Naive B cell (primary cell): ENCODE data around the gene INHBB. TPM values are rescaled to one million over a fixed set of nuclear protein-coding genes. Genes with fewer than 3 reads are reported as not detected.

Source experiments
- ATAC-seq, 2 donors: fragments of 150-1000 bp; cut with Tn5 transposase; 2 replicates each; pipeline ENCODE4 v1.10.0; 2021; ENCODE audit warnings: low read depth in 2 of 2, mild to moderate bottlenecking in 2 of 2, moderate library complexity in 2 of 2
- DNase-seq: peaks from one replicate; pipeline ENCODE4 v3.0.0; 2022
- H3K27ac Mint-ChIP-seq, 6 donors: one replicate each; pipeline ENCODE4 v1.8.0; 2020 to 2022; ENCODE audit warnings: mild to moderate bottlenecking in 6 of 6, mixed read lengths in 6 of 6, moderate library complexity in 5 of 6, inconsistent platforms in 2 of 6
- H3K27me3 Mint-ChIP-seq, 3 donors: one replicate each; pipeline ENCODE4 v1.8.0; 2021 to 2022; ENCODE audit warnings: mixed read lengths in 3 of 3, mild to moderate bottlenecking in 1 of 3
- H3K36me3 Mint-ChIP-seq, 2 donors: one replicate each; pipeline ENCODE4 v1.8.0; 2020 to 2022; ENCODE audit warnings: mixed read lengths in 2 of 2, inconsistent platforms in 1 of 2, mild to moderate bottlenecking in 1 of 2
- H3K4me1 Mint-ChIP-seq, 3 donors: one replicate each; pipeline ENCODE4 v1.8.0; 2020 to 2022; ENCODE audit warnings: mixed read lengths in 3 of 3, inconsistent platforms in 1 of 3, mild to moderate bottlenecking in 1 of 3, moderate library complexity in 1 of 3
- H3K4me3 Mint-ChIP-seq, 8 donors: one replicate each; pipeline ENCODE4 v1.8.0; 2020 to 2022; ENCODE audit warnings: mild to moderate bottlenecking in 8 of 8, mixed read lengths in 8 of 8, moderate library complexity in 8 of 8, inconsistent platforms in 2 of 8
- H3K9me3 Mint-ChIP-seq, 7 donors: one replicate each; pipeline ENCODE4 v1.8.0; 2020 to 2022; ENCODE audit warnings: mixed read lengths in 7 of 7, mild to moderate bottlenecking in 5 of 7, inconsistent platforms in 2 of 7, moderate library complexity in 1 of 7
- polyA plus RNA-seq, 6 donors: library from polyadenylated mRNA; unstranded; fragments of 300-500 nt; fragmentation: Illumina TruSeq; gene quantifications; one replicate each; pipeline ENCODE4 v1.2.3, GENCODE V29; 2021; ENCODE audit warnings: low read depth in 6 of 6

INHBB gene
- polyA plus RNA-seq, 6 donors from 2014 or later, result 0.09 TPM; not detected in 5

DNA sequence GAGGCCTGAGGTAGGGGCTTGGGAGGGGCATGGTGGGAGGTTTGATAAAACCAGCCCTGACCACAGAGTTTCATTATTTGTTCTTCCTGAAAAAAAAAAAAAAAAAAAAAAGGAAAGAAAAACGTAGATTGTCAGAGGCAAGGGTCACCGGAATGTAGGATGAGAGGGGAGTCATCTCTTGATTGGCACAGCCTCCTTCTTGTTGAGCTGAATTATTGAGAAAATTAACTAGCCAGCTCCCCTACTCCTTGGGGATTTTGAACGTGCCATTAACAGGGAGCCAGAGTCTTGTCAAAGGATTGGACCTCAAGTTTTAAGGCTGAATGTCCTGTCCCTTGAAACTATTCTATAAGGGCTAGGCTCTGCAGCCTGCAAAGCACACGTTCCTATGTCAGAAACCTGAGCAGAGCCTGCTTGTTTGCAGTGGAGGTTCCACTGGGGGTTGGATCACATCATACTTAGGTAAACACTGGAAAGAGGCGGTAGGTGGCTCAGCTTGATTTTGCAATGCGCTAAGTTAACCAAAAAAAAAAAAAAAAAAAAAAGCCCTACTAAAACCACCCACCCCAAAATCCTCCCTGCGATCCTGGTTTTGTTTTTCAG, 2.3 kb downstream of the INHBB start:
- H3K9me3 Mint-ChIP-seq, result peaks cover 0 to 2% (median 0%) of the 10 kb centered on the region in 7 donors
- no peaks in the 10 kb centered on the region for H3K36me3 Mint-ChIP-seq
- ATAC-seq, result no peak
- peak overlapping the region in 4 of 8 donors; percentile 20 to 83 (median 60) for H3K4me3 Mint-ChIP-seq
- no peak overlapping the region for H3K27ac Mint-ChIP-seq
- peaks cover 9 to 19% (median 19%) of the 10 kb centered on the region in 3 donors for H3K4me1 Mint-ChIP-seq
- peaks cover 40 to 61% (median 60%) of the 10 kb centered on the region in 3 donors for H3K27me3 Mint-ChIP-seq
- DNase-seq, result no peak

- Mint-ChIP-seq H3K27me3 (peaks cover 39 to 61% (median 61%) of the 10 kb centered on the region in 3 donors), H3K9me3 (peaks cover 0 to 2% (median 0%) of the 10 kb centered on the region in 7 donors), H3K36me3 (no peaks in the 10 kb centered on the region), H3K4me1 (peaks cover 9 to 14% (median 14%) of the 10 kb centered on the region in 3 donors), H3K4me3 (peak overlapping the region in 1 of 8 donors; percentile 77), H3K27ac (no peak overlapping the region)
- no peak for DNase-seq
- ATAC-seq, result no peak
Measured at GRCh38 chr2:120348737-120349439, 3.0 kb downstream of the INHBB start.

GRCh38 chr2:120349440-120349921, 3.5 kb downstream of the INHBB start:
- peak overlapping the region in 2 of 8 donors; percentile 41 to 77 for H3K4me3 Mint-ChIP-seq
- peaks cover 9 to 14% (median 14%) of the 10 kb centered on the region in 3 donors for H3K4me1 Mint-ChIP-seq
- no peak for ATAC-seq
- H3K27ac Mint-ChIP-seq, result no peak overlapping the region
- no peak for DNase-seq
- H3K36me3 Mint-ChIP-seq, result no peaks in the 10 kb centered on the region
- peaks cover 43 to 67% (median 66%) of the 10 kb centered on the region in 3 donors for H3K27me3 Mint-ChIP-seq
- H3K9me3 Mint-ChIP-seq, result peaks cover 0 to 2% (median 0%) of the 10 kb centered on the region in 7 donors

GRCh38 chr2:120350080-120350479, 4.1 kb downstream of the INHBB start:
- H3K36me3 Mint-ChIP-seq, result no peaks in the 10 kb centered on the region
- no peak for ATAC-seq
- H3K4me1 Mint-ChIP-seq, result peaks cover 9 to 14% (median 14%) of the 10 kb centered on the region in 3 donors
- peaks cover 0 to 2% (median 0%) of the 10 kb centered on the region in 7 donors for H3K9me3 Mint-ChIP-seq
- H3K27ac Mint-ChIP-seq, result no peak overlapping the region
- H3K4me3 Mint-ChIP-seq, result peak overlapping the region in 1 of 8 donors; percentile 15
- no peak for DNase-seq
- H3K27me3 Mint-ChIP-seq, result peaks cover 48 to 73% (median 66%) of the 10 kb centered on the region in 3 donors

GRCh38 chr2:120350801-120351320, 4.9 kb downstream of the INHBB start:
- Mint-ChIP-seq H3K4me3 (peak overlapping the region in 1 of 8 donors; percentile 66), H3K9me3 (peaks cover 0 to 2% (median 0%) of the 10 kb centered on the region in 7 donors), H3K27ac (no peak overlapping the region), H3K27me3 (peaks cover 48 to 78% (median 66%) of the 10 kb centered on the region in 3 donors), H3K36me3 (no peaks in the 10 kb centered on the region), H3K4me1 (peaks cover 9 to 14% (median 14%) of the 10 kb centered on the region in 3 donors)
- ATAC-seq (no peak), DNase-seq (no peak)

DNA sequence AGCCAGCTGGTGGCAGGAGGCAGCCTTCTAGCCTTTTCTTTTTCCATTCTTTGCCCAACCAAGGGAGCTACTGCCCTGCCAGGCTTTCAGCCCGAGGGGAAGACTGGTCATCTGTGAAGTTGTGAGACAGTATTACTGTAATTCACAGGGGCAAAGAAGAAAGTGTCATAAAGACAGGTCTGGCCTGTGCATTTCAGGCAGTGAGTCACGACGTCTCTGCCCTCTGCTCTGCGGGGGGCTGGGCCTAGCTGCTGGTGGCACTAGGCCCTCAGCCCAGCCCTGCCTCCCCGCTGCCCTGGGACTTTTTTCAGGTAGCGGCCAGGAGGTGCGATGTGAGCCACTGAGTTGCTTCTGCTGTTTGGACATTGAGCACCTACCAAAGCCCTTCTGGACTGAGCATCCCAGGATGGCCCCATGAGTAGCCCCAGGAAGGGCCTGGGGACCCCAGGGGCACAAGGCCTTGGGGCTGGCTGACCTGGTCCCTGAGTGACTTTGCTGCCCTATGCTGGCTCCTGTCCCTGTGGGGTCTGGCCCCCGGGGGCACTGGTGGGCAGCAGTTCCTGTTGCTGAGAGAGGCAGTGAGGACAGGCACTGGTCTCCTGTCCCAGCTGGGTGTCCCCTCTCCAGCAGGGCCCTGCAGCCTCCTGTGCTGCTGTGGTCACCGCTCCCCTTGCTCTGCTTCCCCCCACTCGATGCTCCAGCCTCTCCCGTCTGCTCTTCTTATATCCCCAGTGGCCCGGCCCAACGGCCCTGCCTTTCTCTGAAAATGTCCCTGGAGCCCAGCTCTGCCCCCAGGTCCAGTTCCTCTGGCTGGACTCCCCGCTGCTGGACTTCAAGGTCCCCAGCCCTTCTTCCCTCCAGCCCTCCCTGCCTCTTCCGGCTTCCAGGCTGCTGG, 7.0 kb downstream of the INHBB start:
- H3K4me1 Mint-ChIP-seq, result peaks cover 0 to 1% (median 0%) of the 10 kb centered on the region in 3 donors
- H3K4me3 Mint-ChIP-seq, result no peak overlapping the region
- DNase-seq (no peak), ATAC-seq (no peak)
- H3K27ac Mint-ChIP-seq, result no peak overlapping the region
- no peaks in the 10 kb centered on the region for H3K36me3 Mint-ChIP-seq
- peaks cover 35 to 68% (median 56%) of the 10 kb centered on the region in 3 donors for H3K27me3 Mint-ChIP-seq
- peaks cover 0 to 2% (median 0%) of the 10 kb centered on the region in 7 donors for H3K9me3 Mint-ChIP-seq

DNA sequence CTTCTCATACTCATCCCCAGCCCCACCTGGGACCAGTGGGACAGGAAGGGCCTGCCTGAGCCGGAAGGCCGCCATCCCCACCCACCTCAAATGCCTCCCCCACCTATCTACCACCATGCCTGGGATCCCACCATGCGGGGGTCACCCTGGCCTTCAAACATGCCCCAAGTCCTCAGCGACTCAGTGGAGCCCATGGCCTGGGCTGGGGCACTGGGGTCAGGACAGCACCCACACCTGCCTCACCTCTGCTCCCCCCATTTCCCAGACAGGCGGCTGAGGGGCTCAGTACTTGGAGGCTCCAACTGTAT, 7.6 kb downstream of the INHBB start:
- H3K27me3 Mint-ChIP-seq, result peaks cover 31 to 68% (median 55%) of the 10 kb centered on the region in 3 donors
- peaks cover 0 to 2% (median 0%) of the 10 kb centered on the region in 7 donors for H3K9me3 Mint-ChIP-seq
- H3K4me3 Mint-ChIP-seq, result no peak overlapping the region
- no peaks in the 10 kb centered on the region for H3K36me3 Mint-ChIP-seq
- DNase-seq (no peak), ATAC-seq (no peak)
- no peaks in the 10 kb centered on the region for H3K4me1 Mint-ChIP-seq
- H3K27ac Mint-ChIP-seq, result no peak overlapping the region

DNA sequence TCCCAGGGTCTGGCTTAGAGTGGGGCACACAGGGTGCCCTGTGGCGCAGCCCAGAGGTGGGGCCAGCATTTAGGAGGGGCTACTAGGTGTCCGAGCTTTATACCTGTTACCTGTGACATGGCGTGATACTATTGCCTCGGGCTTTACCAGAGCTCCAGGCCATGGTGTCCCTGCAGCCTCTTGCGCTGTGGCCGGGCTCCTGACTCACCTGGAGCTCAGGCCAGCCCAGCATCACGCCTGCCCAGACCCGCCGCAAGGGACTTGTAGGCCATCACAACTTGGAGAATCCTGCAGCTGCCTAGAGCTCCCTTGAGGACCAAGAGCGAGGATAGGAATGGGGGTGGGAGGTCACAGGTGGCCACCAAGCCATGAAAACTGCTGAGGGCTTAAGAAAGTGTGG, 8.0 kb downstream of the INHBB start:
- ATAC-seq (no peak), DNase-seq (no peak)
- no peak overlapping the region for H3K4me3 Mint-ChIP-seq
- no peaks in the 10 kb centered on the region for H3K4me1 Mint-ChIP-seq
- H3K9me3 Mint-ChIP-seq, result peaks cover 0 to 2% (median 0%) of the 10 kb centered on the region in 7 donors
- no peaks in the 10 kb centered on the region for H3K36me3 Mint-ChIP-seq
- H3K27ac Mint-ChIP-seq, result peak overlapping the region in 1 of 6 donors; percentile 27
- peaks cover 29 to 64% (median 51%) of the 10 kb centered on the region in 3 donors for H3K27me3 Mint-ChIP-seq

DNA sequence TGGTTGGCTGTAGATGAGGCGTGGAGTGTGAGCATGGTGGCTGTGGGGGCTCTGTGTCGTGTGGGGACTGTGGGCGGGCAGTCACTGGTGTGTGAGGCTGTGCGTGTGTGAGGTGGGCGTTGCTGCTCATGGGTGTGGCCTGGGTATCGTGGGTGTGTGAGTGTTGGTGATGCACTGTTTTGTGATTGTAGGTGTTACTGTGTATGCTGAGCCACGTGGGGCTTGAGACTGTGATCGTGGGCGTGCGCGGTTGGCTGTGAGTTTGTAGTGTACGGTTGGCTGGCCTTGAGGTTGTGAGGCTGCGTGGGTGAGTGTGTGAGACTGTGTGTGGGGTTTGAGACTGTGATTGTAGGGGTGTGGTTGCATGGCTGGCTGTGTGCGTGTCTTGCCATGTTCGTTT, 8.5 kb downstream of the INHBB start:
- no peaks in the 10 kb centered on the region for H3K4me1 Mint-ChIP-seq
- ATAC-seq (no peak), DNase-seq (no peak)
- H3K4me3 Mint-ChIP-seq, result no peak overlapping the region
- peaks cover 0 to 2% (median 0%) of the 10 kb centered on the region in 7 donors for H3K9me3 Mint-ChIP-seq
- no peaks in the 10 kb centered on the region for H3K36me3 Mint-ChIP-seq
- H3K27ac Mint-ChIP-seq, result no peak overlapping the region
- peaks cover 24 to 61% (median 46%) of the 10 kb centered on the region in 3 donors for H3K27me3 Mint-ChIP-seq

GRCh38 chr2:120354935-120355779, 9.2 kb downstream of the INHBB start:
- Mint-ChIP-seq H3K36me3 (no peaks in the 10 kb centered on the region), H3K4me1 (no peaks in the 10 kb centered on the region), H3K9me3 (peaks cover 0 to 2% (median 0%) of the 10 kb centered on the region in 7 donors), H3K4me3 (no peak overlapping the region), H3K27me3 (peaks cover 18 to 61% (median 39%) of the 10 kb centered on the region in 3 donors), H3K27ac (no peak overlapping the region)
- DNase-seq (no peak), ATAC-seq (no peak)

DNA sequence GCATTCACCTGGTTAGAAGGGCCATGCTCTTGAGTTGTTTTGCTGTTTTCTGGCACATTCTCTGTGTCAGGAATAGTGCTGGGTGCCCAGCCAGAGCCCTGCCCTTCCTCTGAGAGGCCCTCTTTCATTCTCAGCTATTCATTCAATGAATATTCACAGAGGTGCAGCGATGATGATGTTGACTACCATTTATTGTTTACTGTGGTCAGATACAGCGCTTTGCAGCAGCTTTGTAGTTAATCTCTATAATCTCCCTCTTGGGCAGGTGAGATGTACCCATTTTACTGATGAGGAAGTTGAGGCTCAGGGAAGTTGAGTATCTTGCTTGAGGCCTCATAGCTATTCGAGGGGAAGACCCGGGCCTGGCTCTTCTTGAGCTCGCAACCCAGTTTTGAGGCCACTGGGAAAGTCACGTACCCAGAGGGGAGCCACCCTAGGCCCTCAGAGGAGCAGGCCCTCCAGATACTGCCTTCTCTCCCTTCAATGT, 9.9 kb downstream of the INHBB start:
- no peaks in the 10 kb centered on the region for H3K4me1 Mint-ChIP-seq

GRCh38 chr2:120357768-120358167, 11.8 kb downstream of the INHBB start:
- H3K4me3 Mint-ChIP-seq, result no peak overlapping the region
- peak overlapping the region in 1 of 6 donors; percentile 40 for H3K27ac Mint-ChIP-seq
- DNase-seq (no peak), ATAC-seq (no peak)
- peaks cover 13 to 44% (median 28%) of the 10 kb centered on the region in 3 donors for H3K27me3 Mint-ChIP-seq
- peaks cover 0 to 2% (median 0%) of the 10 kb centered on the region in 7 donors for H3K9me3 Mint-ChIP-seq
- H3K36me3 Mint-ChIP-seq, result no peaks in the 10 kb centered on the region
- H3K4me1 Mint-ChIP-seq, result no peaks in the 10 kb centered on the region

More for the DNA sequence above, 9.9 kb downstream of the INHBB start:
- Mint-ChIP-seq H3K27ac (no peak overlapping the region), H3K9me3 (peaks cover 0 to 2% (median 0%) of the 10 kb centered on the region in 7 donors), H3K4me3 (no peak overlapping the region), H3K27me3 (peaks cover 13 to 54% (median 32%) of the 10 kb centered on the region in 3 donors), H3K36me3 (no peaks in the 10 kb centered on the region)
- ATAC-seq (no peak), DNase-seq (no peak)
